GM18508 (cell line): ENCODE data around the gene PROM2.

Experiments
- ATAC-seq: cut with Tn5 transposase; IDR thresholded peaks from one replicate; pipeline ENCODE4 v1.9.1; 2021; ENCODE audit warnings: moderate number of reproducible peaks; ENCODE audit not compliant: insufficient read depth, unreplicated experiment

The PROM2 gene

GRCh38 chr2:95318431-95319220 is 44.4 kb downstream of the PROM2 start:
- ATAC-seq, result no peak

GRCh38 chr2:95319481-95320343 is 45.5 kb downstream of the PROM2 start:
- no peak for ATAC-seq

- ATAC-seq, result no peak
These were observed 46.1 kb downstream of the PROM2 start for GRCh38 chr2:95320344-95320712.

- ATAC-seq, result no peak
These were observed 46.9 kb downstream of the PROM2 start for GRCh38 chr2:95320986-95321767.

GRCh38 chr2:95323347-95324155 is 49.3 kb downstream of the PROM2 start:
- ATAC-seq, result no peak

- no peak for ATAC-seq
These were observed 50.8 kb downstream of the PROM2 start for GRCh38 chr2:95325026-95325425.

- no peak for ATAC-seq
These were observed 51.6 kb downstream of the PROM2 start for GRCh38 chr2:95325590-95326432.

- no peak for ATAC-seq
These were observed 52.3 kb downstream of the PROM2 start for GRCh38 chr2:95326433-95327140.

GRCh38 chr2:95327861-95328260 is 53.6 kb downstream of the PROM2 start:
- no peak for ATAC-seq

GRCh38 chr2:95328358-95329125 is 54.3 kb downstream of the PROM2 start:
- ATAC-seq, result no peak

- ATAC-seq, result no peak
These were observed 55.2 kb downstream of the PROM2 start for GRCh38 chr2:95329401-95329800.

GRCh38 chr2:95329891-95330793 is 55.9 kb downstream of the PROM2 start:
- no peak for ATAC-seq

GRCh38 chr2:95330794-95331338 is 56.6 kb downstream of the PROM2 start:
- no peak for ATAC-seq

- no peak for ATAC-seq
These were observed 57.4 kb downstream of the PROM2 start for GRCh38 chr2:95331606-95332005.

- ATAC-seq, result no peak
These were observed 57.8 kb downstream of the PROM2 start for GRCh38 chr2:95332036-95332435.

- ATAC-seq, result no peak
These were observed 58.8 kb downstream of the PROM2 start for GRCh38 chr2:95333056-95333455.
